ENCODE measurements around the gene POLE2.
"Not testable (repeated sequence)": the region's sequence is repeated elsewhere in the genome, so short reads cannot be mapped to it uniquely, and the experiment has no call there.

Gene POLE2

GRCh38 chr14:49659526-49660455 is 28.2 kb downstream of the POLE2 start:
- DNase-seq (ENCODE audit: low read depth, low spot score) = no peak

- not testable (repeated sequence) for DNase-seq (ENCODE audit: low read depth, low spot score)
Observed at GRCh38 chr14:49657500-49657899, 30.5 kb downstream of the POLE2 start.

GRCh38 chr14:49654511-49654910 is 33.5 kb downstream of the POLE2 start:
- DNase-seq (ENCODE audit: low read depth, low spot score) = no peak

- DNase-seq (ENCODE audit: low read depth, low spot score) = no peak
Observed at GRCh38 chr14:49653508-49653907, 34.5 kb downstream of the POLE2 start.

GRCh38 chr14:49642163-49642562 is 45.9 kb downstream of the POLE2 start:
- no peak for DNase-seq (ENCODE audit: low read depth, low spot score)

GRCh38 chr14:49641697-49642129 is 46.3 kb downstream of the POLE2 start:
- no peak for DNase-seq (ENCODE audit: low read depth, low spot score)

- no peak for DNase-seq (ENCODE audit: low read depth, low spot score)
Observed at GRCh38 chr14:49640540-49641417, 47.2 kb downstream of the POLE2 start.

GRCh38 chr14:49637534-49638078 is 50.4 kb downstream of the POLE2 start:
- DNase-seq (ENCODE audit: low read depth, low spot score) = no peak

- DNase-seq (ENCODE audit: low read depth, low spot score) = no peak
Observed at GRCh38 chr14:49636866-49637265, 51.1 kb downstream of the POLE2 start.

- peak; percentile 34 for DNase-seq (ENCODE audit: low read depth, low spot score)
Observed at GRCh38 chr14:49634547-49635334, 53.3 kb downstream of the POLE2 start, which contains the start of gene DNAAF2. Gene DNAAF2, minus strand, starts transcription at chr14:49635244. Its CDS starts 95 bp downstream, at chr14:49635149.

- DNase-seq (ENCODE audit: low read depth, low spot score) = peak; percentile 85
Observed at GRCh38 chr14:49633640-49634546, 54.1 kb downstream of the POLE2 start.

- no peak for DNase-seq (ENCODE audit: low read depth, low spot score)
Observed at GRCh38 chr14:49623941-49624839, 63.8 kb downstream of the POLE2 start.

GRCh38 chr14:49623387-49623786 is 64.6 kb downstream of the POLE2 start:
- no peak for DNase-seq (ENCODE audit: low read depth, low spot score)

- no peak for DNase-seq (ENCODE audit: low read depth, low spot score)
Observed at GRCh38 chr14:49622022-49622607, 65.9 kb downstream of the POLE2 start.

GRCh38 chr14:49621114-49621881 is 66.7 kb downstream of the POLE2 start:
- no peak for DNase-seq (ENCODE audit: low read depth, low spot score)

GRCh38 chr14:49620182-49621113 is 67.6 kb downstream of the POLE2 start, which contains the start of the genes MGAT2 and RPL36AL:
Gene MGAT2, plus strand, starts transcription at chr14:49620799. Its CDS starts 470 bp downstream, at chr14:49621269.
Gene RPL36AL, minus strand, starts transcription at chr14:49620626. Its CDS starts 1,522 bp downstream, at chr14:49619104.
- peak; percentile 91 for DNase-seq (ENCODE audit: low read depth, low spot score)

All from brain pericyte (primary cell).